ENCODE results near the gene MVD.
"Not testable (repeated sequence)": the region's sequence is repeated elsewhere in the genome, so short reads cannot be mapped to it uniquely, and the experiment has no call there.

The MVD gene

DNA sequence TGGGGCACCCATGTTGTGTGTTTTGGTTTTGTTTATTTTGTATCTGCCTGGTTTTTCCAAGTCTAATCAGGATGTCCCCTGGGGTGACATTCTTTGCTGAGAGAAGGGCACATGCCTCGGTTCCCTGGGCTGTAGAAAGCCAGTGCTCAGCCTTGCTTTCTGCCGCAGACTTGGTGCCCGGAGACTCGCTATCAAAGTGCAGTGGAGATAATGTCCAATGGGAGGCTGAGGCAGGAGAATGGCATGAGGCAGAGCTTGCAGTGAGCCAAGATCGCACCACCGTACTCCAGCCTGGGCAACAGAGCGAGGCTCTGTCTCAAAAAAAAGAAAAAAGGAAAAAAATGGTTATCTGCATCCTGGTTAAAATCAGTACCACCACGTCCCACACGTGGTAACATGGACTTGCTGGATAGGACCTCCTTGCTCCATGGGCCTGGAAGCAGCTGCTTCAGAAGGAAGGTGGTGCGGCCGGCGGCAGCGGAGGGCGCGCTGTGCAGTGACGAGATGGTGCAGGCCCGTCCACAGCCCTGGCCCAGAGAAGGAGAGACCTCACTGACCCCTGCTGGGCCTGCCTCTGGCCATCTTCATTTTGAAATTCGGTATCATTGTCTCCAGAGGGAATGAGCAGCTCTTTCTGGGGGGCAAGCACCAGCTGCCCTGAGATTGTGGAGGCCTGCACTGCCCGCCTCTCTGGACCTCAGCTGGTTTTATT, 43.8 kb downstream of the MVD start:
- TF ChIP-seq POLR2A (IDR thresholded peaks at IDR 0.05; ENCODE audit: low read depth, low read length): no peak
- DNase-seq (ENCODE audit: insufficient read length, low spot score): no peak
- no peak for FAIRE-seq

DNA sequence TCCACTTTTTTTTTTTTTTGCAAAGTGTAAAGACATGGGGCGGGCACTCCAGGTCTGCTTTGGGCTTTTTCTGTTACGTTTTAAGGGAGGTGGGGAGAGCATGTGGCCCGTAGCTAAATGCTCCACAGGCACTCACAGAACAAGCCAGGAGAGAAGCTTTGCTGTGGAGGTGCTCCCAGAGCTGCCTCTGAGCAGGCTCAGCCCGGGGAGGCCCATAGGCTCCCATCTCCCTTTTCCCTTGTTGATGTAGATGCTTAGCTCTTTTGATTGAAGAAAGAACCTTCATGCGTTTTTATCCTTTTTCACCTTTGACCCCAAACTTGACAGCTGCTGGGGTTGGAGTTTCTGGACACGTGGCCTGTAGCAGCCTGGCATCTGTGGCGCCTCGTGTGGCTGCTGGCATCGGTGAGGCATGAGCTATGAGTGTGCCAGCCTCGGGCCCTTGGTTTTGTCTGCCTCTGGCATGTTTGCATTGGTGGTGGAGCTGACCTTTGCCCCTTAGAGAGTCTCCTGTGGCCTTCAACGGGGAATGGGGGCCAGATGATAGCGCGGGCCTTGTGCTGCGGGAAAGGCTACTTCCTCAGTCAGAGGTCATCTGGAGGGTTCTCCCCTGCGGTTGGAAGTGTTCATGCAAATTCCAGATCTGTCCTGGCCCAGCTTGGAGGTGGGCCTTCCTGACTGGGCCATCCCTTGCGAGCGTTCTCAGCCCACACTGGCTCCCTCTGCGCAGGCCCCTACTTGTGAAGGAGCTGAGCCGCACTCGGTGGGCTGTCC, 44.5 kb downstream of the MVD start:
- no peak for DNase-seq (ENCODE audit: insufficient read length, low spot score)
- TF ChIP-seq POLR2A (IDR thresholded peaks at IDR 0.05; ENCODE audit: low read depth, low read length): no peak
- no peak for FAIRE-seq

DNA sequence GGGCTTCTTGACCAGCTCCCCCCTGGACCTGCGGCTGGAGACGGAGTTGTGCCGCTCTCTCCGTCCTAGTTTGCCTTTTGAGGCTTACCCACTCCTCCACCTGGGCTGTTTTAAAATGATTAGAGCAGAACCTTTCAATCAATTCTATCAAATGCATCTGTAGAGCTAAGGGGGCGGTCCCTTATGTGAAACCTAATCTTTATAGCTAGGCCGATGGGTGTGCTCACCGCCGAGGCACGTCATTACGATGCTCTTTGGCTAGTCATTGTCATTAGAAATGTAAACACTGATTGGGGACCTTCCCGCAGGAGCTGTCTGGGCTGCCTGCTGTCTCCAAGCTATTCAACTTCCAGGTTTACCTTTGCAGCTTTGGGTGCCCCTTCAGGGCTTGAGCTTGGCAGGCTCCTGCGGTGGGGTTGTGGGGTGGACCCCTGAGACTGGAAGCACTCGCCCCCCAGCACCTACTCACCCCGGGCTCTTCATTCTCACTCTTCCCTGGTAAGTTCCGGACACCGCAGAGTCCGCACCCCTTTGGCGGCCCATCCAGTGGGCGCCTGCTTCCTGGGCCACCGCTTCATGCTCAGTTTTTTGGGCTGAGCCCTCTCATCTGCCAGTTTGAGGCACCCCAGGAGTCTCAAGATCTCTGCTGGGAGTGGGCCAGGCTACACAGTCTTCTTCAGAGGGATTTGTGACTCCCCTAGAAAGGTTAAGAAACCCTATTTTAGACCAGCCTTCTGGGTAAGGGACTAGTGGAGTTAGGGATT, 45.4 kb downstream of the MVD start:
- no peak for TF ChIP-seq POLR2A (IDR thresholded peaks at IDR 0.05; ENCODE audit: low read depth, low read length)
- DNase-seq (ENCODE audit: insufficient read length, low spot score) (no peak), FAIRE-seq (no peak)

DNA sequence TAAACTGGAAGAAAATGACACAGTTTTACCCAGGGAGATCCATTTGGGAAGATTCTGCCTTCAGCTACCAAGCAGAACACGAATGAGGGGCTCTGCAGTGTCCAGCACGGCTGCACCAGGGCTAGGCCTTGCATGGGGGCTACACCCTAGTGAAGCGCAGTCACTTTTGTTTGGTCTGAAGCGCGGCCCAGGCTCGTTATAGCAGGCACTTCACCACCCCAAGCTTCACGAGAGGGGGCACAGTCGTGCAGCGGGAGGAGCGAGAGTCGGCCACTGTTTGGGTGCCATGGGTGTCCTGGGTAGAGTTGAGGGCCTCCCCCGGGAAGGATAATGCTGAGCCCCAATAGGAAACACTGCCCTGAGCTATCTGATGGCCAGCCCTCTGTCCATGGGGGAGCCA, 46.2 kb downstream of the MVD start:
- FAIRE-seq (no peak), DNase-seq (ENCODE audit: insufficient read length, low spot score) (no peak)
- TF ChIP-seq POLR2A (IDR thresholded peaks at IDR 0.05; ENCODE audit: low read depth, low read length): no peak

DNA sequence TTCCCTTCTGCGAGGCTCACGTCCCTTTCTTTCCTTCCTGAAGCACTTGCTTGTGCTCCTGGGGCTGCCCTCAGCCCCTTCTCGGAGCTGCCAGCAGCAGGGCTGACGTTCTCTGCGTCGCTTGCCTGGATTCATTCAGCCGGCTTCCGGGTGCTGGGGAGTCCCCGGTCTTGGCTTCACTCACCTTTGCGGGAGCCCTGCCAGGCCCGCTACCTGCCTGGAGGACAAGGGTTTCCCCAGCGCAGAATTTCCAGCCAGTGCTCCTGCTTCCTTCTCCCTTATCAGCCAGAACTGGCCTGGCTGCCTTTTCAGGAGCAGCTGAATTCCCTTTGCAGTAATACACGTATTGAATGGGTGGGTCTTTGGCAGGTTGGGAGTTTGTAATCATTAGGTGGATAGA, 46.6 kb downstream of the MVD start:
- no peak for TF ChIP-seq POLR2A (IDR thresholded peaks at IDR 0.05; ENCODE audit: low read depth, low read length)
- DNase-seq (ENCODE audit: insufficient read length, low spot score): no peak
- FAIRE-seq: no peak

DNA sequence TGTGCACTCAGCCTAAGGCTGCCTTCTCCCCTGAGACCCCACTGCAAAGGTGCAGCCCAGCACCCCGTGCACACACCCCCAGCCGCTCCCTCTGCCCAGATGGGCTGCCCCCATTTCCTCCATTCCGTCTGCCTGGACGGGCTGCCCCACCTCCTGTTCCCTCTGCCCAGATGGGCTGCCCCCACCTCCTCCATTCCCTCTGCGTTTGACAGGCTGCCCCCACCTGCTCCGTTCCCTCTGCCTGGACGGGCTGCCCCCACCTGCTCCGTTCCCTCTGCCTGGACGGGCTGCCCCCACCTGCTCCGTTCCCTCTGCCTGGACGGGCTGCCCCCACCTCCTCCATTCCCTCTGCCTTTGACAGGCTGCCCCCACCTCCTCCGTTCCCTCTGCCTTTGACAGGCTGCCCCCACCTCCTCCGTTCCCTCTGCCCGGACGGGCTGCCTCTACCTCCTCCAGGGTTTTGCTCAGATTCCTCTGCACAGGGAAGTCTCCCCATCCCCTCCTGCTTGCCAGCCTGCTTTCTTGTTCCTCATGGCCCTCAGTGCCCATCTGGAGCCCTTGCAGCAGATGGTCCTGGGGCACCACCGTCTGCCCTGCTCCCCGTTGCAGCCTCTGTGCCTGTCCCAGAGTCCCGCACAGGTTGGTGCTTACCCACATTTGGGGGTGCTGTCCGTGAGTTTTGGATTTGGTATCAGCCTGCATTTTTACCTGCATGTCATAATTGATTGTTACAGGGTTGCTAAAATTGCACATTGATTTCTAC, 47.9 kb downstream of the MVD start:
- FAIRE-seq (no peak), DNase-seq (ENCODE audit: insufficient read length, low spot score) (no peak)
- no peak for TF ChIP-seq POLR2A (IDR thresholded peaks at IDR 0.05; ENCODE audit: low read depth, low read length)

DNA sequence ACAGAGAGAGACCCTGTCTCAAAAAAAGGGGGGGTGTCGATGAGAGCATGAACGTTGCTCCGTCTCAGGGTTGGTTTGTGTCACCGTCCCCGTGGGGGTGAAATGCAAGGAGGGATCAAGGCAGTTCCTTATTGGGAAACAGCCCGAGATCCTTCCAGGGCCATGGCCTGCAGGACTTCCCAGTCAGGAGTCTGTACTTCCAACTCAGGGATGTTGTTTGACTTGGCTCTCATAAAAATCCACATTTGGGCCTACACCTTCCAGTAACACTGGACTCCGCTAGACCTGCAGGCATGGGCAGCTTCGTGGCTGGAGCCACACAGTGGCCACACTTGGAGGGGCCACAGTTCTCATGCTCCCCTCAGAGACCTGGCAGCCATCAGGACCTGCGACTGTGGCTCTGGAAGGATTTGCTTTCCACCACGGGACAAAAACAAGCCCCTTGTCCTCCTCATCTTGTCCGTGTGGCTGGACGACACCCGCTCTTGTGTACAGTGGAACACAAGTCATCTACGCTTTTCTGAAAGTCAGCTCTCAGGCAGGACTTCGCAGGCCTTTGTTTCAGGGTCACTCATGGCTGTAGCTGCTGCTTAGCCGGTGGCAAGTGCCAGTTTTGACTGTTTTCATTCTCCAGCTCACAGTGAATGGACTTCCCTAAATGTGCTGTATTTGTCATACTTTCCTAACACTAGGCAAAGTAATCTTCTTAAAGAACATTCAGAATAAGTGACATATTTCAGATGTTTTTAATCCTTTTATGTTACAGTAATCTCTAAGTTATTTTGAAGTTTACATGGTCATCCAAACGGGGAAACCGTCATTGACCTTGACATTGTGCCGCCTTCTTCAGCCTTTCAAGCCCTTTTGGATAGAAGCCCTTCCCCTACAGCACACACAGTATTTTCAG, 48.7 kb downstream of the MVD start:
- FAIRE-seq (no peak), DNase-seq (ENCODE audit: insufficient read length, low spot score) (no peak)
- TF ChIP-seq POLR2A (IDR thresholded peaks at IDR 0.05; ENCODE audit: low read depth, low read length): no peak

DNA sequence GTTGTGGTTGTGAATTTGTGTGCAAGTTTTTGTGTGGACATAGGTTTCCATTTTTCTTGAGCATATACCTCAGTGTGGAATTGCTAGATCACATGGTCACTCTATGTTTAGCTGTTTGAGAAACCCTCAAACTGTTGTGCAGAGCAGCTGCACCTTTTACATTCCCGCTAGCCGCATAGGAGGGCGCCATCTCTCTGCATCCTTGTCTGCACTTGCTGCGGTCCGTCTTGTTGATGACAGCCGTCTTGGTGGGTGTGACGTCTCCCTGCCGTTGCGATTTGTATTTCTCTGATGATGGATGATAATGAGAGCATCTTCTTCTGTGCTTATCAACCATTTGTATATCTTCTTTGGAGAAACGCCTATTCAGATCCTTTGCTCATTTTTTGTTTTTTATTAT, 49.6 kb downstream of the MVD start:
- FAIRE-seq (no peak), DNase-seq (ENCODE audit: insufficient read length, low spot score) (no peak)
- no peak for TF ChIP-seq POLR2A (IDR thresholded peaks at IDR 0.05; ENCODE audit: low read depth, low read length)

DNA sequence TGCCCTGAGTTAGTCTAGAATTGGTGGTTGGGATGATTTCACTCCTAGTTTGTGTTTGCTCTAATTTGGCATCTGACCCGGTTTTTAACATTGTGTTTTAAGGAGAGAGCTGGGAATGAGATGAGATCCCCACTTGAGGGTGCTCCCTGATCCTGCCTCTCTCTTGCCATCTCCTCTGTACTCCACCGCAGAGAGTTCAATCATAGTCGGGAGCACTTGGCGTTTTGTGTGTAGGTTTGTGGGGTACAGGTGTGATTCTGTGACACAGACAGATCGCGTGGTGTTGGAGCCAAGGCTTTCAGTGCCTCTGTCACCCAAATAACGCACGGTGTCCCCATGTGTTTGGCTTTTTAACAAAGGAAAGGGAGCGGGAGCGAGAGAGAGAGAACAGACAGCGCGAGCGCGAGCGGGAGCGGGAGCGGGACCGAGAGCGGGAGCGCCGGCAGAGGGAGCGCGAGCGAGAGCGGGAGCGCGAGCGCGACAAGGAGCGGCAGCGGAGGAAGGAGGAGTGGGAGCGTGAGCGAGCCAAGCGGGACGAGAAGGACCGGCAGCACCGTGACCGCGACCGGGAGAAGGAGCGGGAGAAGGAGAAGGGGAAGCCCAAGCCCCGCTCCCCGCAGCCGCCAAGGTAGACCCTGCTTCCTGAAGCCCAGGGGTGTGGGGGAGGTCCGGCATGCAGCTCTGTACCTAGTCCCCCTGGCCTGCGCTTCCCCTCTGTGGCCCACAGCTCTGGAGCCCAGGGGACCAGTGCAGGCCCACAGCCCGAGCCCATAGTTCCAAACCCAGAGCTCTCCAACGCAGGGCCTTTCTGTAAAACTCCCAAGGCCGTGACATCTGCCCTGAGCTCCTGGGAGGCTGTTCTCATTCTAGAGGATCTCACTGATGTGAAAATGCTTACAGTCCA, 51.7 kb downstream of the MVD start:
- FAIRE-seq: no peak
- TF ChIP-seq POLR2A (IDR thresholded peaks at IDR 0.05; ENCODE audit: low read depth, low read length): no peak
- DNase-seq (ENCODE audit: insufficient read length, low spot score): no peak

DNA sequence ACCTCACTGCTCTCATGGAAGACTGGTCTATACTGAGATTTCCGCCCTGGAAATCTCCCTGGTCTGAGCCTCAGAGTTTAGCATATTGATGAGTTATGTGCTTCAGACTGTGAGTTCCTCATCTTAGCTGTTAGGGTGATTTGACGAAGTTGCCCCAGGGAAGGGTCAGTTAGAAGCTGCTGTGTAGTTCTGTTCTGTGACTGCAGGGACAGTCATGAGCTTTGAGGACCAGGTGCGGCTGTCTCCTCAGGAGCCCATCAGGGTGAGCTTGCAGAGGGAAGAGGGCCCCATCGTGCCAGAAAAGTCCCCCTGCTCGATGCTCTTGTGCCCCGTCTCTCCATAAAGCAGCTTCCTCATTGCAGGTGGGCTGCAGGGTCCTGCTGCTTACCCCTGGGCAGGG, 52.8 kb downstream of the MVD start:
- FAIRE-seq (no peak), DNase-seq (ENCODE audit: insufficient read length, low spot score) (no peak)
- TF ChIP-seq POLR2A (IDR thresholded peaks at IDR 0.05; ENCODE audit: low read depth, low read length): no peak

DNA sequence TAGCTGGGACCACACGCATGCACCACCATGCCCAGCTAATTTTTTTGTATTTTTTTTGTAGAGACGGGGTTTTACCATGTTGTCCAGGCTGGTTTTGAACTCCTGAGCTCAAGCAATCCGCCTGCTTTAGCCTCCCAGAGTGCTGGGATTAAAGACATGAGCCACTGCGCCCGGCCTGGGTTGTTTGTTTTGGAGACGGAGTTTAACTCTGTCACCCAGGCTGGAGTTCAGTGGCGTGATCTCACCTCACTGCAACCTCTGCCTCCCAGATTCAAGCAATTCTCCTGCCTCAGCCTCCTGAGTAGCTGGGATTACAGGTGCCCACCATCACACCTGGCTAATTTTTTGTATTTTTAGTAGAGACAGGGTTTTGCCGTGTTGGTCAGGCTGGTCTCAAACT, 53.5 kb downstream of the MVD start:
- DNase-seq (ENCODE audit: insufficient read length, low spot score); FAIRE-seq: not testable (repeated sequence)

DNA sequence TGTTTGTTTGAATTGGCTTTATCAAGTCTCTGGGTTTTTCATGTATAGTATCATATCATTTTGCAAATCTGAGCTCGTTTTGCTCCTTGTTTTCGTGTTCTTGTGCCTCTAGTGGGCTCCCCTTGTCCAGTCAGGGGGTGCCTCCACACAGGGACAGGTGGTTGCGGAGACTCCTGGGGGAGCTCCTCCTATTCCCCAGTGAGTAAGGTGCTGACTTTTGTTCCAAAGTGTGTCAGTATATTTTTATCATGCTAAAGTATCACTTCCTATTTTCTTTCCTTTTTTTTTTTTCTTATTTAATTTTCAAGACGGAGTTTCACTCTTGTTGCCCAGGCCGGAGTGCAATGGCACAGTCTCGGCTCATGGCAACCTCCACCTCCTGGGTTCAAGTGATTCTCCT, 54.8 kb downstream of the MVD start:
- TF ChIP-seq POLR2A (IDR thresholded peaks at IDR 0.05; ENCODE audit: low read depth, low read length): no peak
- FAIRE-seq (no peak), DNase-seq (ENCODE audit: insufficient read length, low spot score) (no peak)
